H1 (cell line): ENCODE measurements around the gene C19orf25. TPM values are rescaled to one million over a fixed set of nuclear protein-coding genes. Genes with fewer than 3 reads are reported as not detected.

Experiments
- ATF3 ChIP-seq: IDR thresholded peaks from 2 replicates; pipeline ENCODE4 v1.6.1; 2011; ENCODE audit warnings: low read depth, mild to moderate bottlenecking, low read length; ENCODE audit not compliant: insufficient read depth
- CBX5 ChIP-seq: fragments of 300-800, 300-1000 bp; sonication (generic); IDR thresholded peaks from 2 replicates; pipeline ENCODE4 v1.7.1; 2016; ENCODE audit warnings: antibody characterized with exemption, low read length, low read depth
- CBX8 ChIP-seq: fragments of 300-800, 300-1000 bp; sonication (generic); IDR thresholded peaks from 2 replicates; pipeline ENCODE4 v1.7.1; 2016; ENCODE audit warnings: low read depth, low read length, borderline replicate concordance
- KDM1A ChIP-seq: fragments of 200-600, 300-600 bp; sonication (generic); IDR thresholded peaks from 2 replicates; pipeline ENCODE4 v1.7.1; 2016; ENCODE audit warnings: mild to moderate bottlenecking, low read length, borderline replicate concordance
- SAP30 ChIP-seq: fragments of 300-600 bp; sonication (generic); IDR thresholded peaks from 2 replicates; pipeline ENCODE4 v1.7.1; 2012; ENCODE audit warnings: low read length, moderate library complexity, mild to moderate bottlenecking, inconsistent platforms; ENCODE audit not compliant: insufficient read depth, insufficient replicate concordance
- SP4 ChIP-seq: IDR thresholded peaks from 2 replicates; pipeline ENCODE4 v1.6.1; 2012; ENCODE audit warnings: low read length, inconsistent platforms
- polyA plus RNA-seq, 7 experiments: library from polyadenylated mRNA; depleted of rRNA in 3 of 7; stranded (reverse) in 5 of 7; unstranded in 2 of 7; fragments of >200 nt in 5 of 7; fragments of 200-250 nt in 2 of 7; gene quantifications; 1 replicate in 5 of 7; 2 replicates in 1 of 7; 4 replicates in 1 of 7; pipeline versions ENCODE4 v1.2.1 to v1.2.3, GENCODE V29; 2011 to 2013; ENCODE audit warnings: missing spikeins in 2 of 7, mixed read lengths in 2 of 7
- total RNA-seq: library from RNA; stranded (reverse); fragmentation: NEBNext Ultra II Directional; extraction: Animal tissue kit (Norgen Biotek cat#: 25700); gene quantifications from 2 replicates; pipeline ENCODE4 v1.2.1, GENCODE V29; 2021

C19orf25 gene
- total and polyA plus RNA-seq, 2 of the 8 experiments (the other 6 are each of a cell fraction or from before 2014, with no cell fraction given), result 41.3 to 67.4 TPM

- TF ChIP-seq CBX5 (no peak), ATF3 (no peak), KDM1A (no peak), SP4 (no peak), CBX8 (no peak), SAP30 (no peak)
Observed at GRCh38 chr19:1473085-1473851, 5.7 kb downstream of the C19orf25 start (continued).
